Measurements from ENCODE around the gene TMEM131. TPM values are rescaled to one million over a fixed set of nuclear protein-coding genes. Genes with fewer than 3 reads are reported as not detected.

Gene TMEM131
- total RNA-seq, 1 donor from 2014 or later, result 58.8 TPM

GRCh38 chr2:97991081-97991856 is 4.5 kb downstream of the TMEM131 start:
- Mint-ChIP-seq H3K27ac (no peak overlapping the region), H3K4me1 (ENCODE audit: low read depth) (peaks cover 30% of the 10 kb centered on the region), H3K9me3 (ENCODE audit: low read depth) (peaks cover 17% of the 10 kb centered on the region), H3K4me3 (ENCODE audit: low read depth) (peak overlapping the region; percentile 0), H3K36me3 (ENCODE audit: insufficient read depth) (peaks cover 17% of the 10 kb centered on the region), H3K27me3 (no peaks in the 10 kb centered on the region)
- no peak for TF ChIP-seq CTCF (IDR thresholded peaks at IDR 0.05; ENCODE audit: unreplicated experiment)
- DNase-seq (ENCODE audit: low spot score, unreplicated experiment), result no peak

GRCh38 chr2:97988722-97989121 is 7.0 kb downstream of the TMEM131 start:
- peaks cover 26% of the 10 kb centered on the region for H3K4me1 Mint-ChIP-seq (ENCODE audit: low read depth)
- H3K4me3 Mint-ChIP-seq (ENCODE audit: low read depth), result no peak overlapping the region
- TF ChIP-seq CTCF (IDR thresholded peaks at IDR 0.05; ENCODE audit: unreplicated experiment), result no peak
- H3K36me3 Mint-ChIP-seq (ENCODE audit: insufficient read depth), result peaks cover 17% of the 10 kb centered on the region
- peaks cover 17% of the 10 kb centered on the region for H3K9me3 Mint-ChIP-seq (ENCODE audit: low read depth)
- DNase-seq (ENCODE audit: low spot score, unreplicated experiment), result no peak
- H3K27ac Mint-ChIP-seq, result no peak overlapping the region
- H3K27me3 Mint-ChIP-seq, result no peaks in the 10 kb centered on the region

DNA sequence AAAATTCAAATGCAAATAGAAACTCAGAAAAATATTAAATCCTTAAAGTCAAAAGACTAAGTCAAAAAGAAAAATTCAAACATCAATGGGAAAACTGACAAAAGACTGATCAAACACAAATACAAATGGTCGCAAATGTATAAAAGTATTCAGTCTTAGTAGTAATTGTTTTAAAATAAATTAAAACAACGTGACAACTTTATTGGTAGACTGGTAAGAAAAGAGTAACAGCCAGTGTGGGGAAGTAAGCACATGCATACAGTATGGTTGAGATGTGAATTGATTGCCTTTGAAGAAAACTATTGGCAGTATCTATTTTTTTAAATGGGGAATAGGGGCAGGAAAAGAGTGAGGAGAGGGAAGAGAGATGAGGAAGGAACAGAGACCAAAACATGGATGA is 9.8 kb downstream of the TMEM131 start:
- H3K27ac Mint-ChIP-seq, result no peak overlapping the region
- H3K36me3 Mint-ChIP-seq (ENCODE audit: insufficient read depth), result peaks cover 18% of the 10 kb centered on the region
- H3K4me3 Mint-ChIP-seq (ENCODE audit: low read depth), result no peak overlapping the region
- no peaks in the 10 kb centered on the region for H3K27me3 Mint-ChIP-seq
- peaks cover 17% of the 10 kb centered on the region for H3K9me3 Mint-ChIP-seq (ENCODE audit: low read depth)
- no peak for DNase-seq (ENCODE audit: low spot score, unreplicated experiment)
- H3K4me1 Mint-ChIP-seq (ENCODE audit: low read depth), result peaks cover 5% of the 10 kb centered on the region
- no peak for TF ChIP-seq CTCF (IDR thresholded peaks at IDR 0.05; ENCODE audit: unreplicated experiment)

GRCh38 chr2:97983698-97984097 is 12.1 kb downstream of the TMEM131 start:
- no peaks in the 10 kb centered on the region for H3K27me3 Mint-ChIP-seq
- peaks cover 25% of the 10 kb centered on the region for H3K36me3 Mint-ChIP-seq (ENCODE audit: insufficient read depth)
- peaks cover 4% of the 10 kb centered on the region for H3K4me1 Mint-ChIP-seq (ENCODE audit: low read depth)
- peak overlapping the region; percentile 3 for H3K27ac Mint-ChIP-seq
- no peak for TF ChIP-seq CTCF (IDR thresholded peaks at IDR 0.05; ENCODE audit: unreplicated experiment)
- no peak for DNase-seq (ENCODE audit: low spot score, unreplicated experiment)
- no peak overlapping the region for H3K4me3 Mint-ChIP-seq (ENCODE audit: low read depth)
- H3K9me3 Mint-ChIP-seq (ENCODE audit: low read depth), result peaks cover 24% of the 10 kb centered on the region

DNA sequence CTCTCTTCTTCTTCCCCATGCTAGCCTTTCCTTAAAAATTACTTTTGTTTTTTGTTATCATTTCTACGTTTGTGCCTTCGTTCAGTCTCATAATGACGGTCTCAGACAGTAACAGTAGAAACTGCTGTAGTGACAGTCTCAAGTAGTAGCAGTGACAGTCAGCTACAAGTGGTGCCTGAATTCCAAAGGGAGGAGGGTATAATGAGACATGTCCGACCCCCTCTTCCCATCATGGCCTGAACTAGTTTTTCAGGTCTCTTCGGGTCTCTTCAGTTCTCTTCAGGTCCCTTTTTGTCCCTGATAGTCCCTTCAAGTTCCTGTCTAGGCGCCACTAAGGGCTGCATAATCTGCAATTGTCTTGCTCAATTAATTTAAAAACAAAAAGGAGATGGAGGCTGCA is 12.6 kb downstream of the TMEM131 start:
- no peak overlapping the region for H3K27ac Mint-ChIP-seq
- no peak overlapping the region for H3K4me3 Mint-ChIP-seq (ENCODE audit: low read depth)
- H3K4me1 Mint-ChIP-seq (ENCODE audit: low read depth), result peaks cover 4% of the 10 kb centered on the region
- H3K27me3 Mint-ChIP-seq, result no peaks in the 10 kb centered on the region
- no peak for DNase-seq (ENCODE audit: low spot score, unreplicated experiment)
- H3K9me3 Mint-ChIP-seq (ENCODE audit: low read depth), result peaks cover 22% of the 10 kb centered on the region
- TF ChIP-seq CTCF (IDR thresholded peaks at IDR 0.05; ENCODE audit: unreplicated experiment), result no peak
- H3K36me3 Mint-ChIP-seq (ENCODE audit: insufficient read depth), result peaks cover 20% of the 10 kb centered on the region
